CD1c-positive myeloid dendritic cell (primary cell): ENCODE data around the gene GLIS2.

Source experiments
- DNase-seq: peaks from one replicate; pipeline ENCODE4 v3.0.0-alpha.2; 2016; ENCODE audit errors: extremely low spot score

The GLIS2 gene

GRCh38 chr16:4297480-4297879 is 18.4 kb upstream of the GLIS2 start:
- no peak for DNase-seq

GRCh38 chr16:4298761-4299522 is 16.9 kb upstream of the GLIS2 start:
- no peak for DNase-seq

GRCh38 chr16:4301177-4301576 is 14.7 kb upstream of the GLIS2 start:
- no peak for DNase-seq

- DNase-seq = no peak
These were observed 13.9 kb upstream of the GLIS2 start for GRCh38 chr16:4301968-4302367.

GRCh38 chr16:4303973-4304372 is 11.9 kb upstream of the GLIS2 start:
- no peak for DNase-seq

GRCh38 chr16:4306470-4307214 is 9.2 kb upstream of the GLIS2 start:
- DNase-seq = no peak

GRCh38 chr16:4307215-4308037 is 8.4 kb upstream of the GLIS2 start:
- peak; percentile 98 for DNase-seq

- DNase-seq = peak; percentile 15
These were observed 6.6 kb upstream of the GLIS2 start for GRCh38 chr16:4309102-4309832.

- peak; percentile 67 for DNase-seq
These were observed 6.0 kb upstream of the GLIS2 start for GRCh38 chr16:4309833-4310266.

GRCh38 chr16:4313563-4314531 is 2.0 kb upstream of the GLIS2 start:
- peak; percentile 67 for DNase-seq

- DNase-seq = no peak
These were observed 1.2 kb upstream of the GLIS2 start for GRCh38 chr16:4314532-4315185.

- no peak for DNase-seq
These were observed 419 bp downstream of the GLIS2 start for GRCh38 chr16:4316108-4316863.

- no peak for DNase-seq
These were observed 1.1 kb downstream of the GLIS2 start for GRCh38 chr16:4316864-4317531.

- no peak for DNase-seq
These were observed 1.9 kb downstream of the GLIS2 start for GRCh38 chr16:4317532-4318450.

GRCh38 chr16:4318451-4318910 is 2.6 kb downstream of the GLIS2 start:
- DNase-seq = no peak

- DNase-seq = no peak
These were observed 3.1 kb downstream of the GLIS2 start for GRCh38 chr16:4318967-4319366.
